Measurements from ENCODE around the gene SIRT2.
"Not testable (repeated sequence)": the region's sequence is repeated elsewhere in the genome, so short reads cannot be mapped to it uniquely, and the experiment has no call there.

The SIRT2 gene

DNA sequence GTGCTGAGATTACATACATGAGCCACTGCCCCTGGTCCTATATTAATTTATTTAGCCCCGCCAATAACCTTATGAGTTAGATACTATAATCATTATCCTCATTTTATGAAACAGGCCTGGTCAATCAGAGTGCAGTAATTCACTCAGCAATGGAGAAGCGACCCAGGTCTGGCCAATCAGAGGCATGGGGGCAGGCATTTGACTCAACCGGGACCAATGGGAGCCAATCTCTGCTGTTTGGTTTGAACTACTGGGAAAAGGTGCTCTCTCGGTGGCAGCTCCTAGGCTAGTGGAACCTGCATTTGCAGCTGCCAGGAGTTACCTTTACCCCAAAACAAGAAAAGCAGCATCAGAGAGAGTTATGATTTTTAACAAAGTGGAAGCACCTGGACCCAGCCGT is 6.6 kb downstream of the SIRT2 start:
- no peak for DNase-seq

- no peak for DNase-seq
Observed at GRCh38 chr19:38891771-38892170, 7.6 kb downstream of the SIRT2 start.

DNA sequence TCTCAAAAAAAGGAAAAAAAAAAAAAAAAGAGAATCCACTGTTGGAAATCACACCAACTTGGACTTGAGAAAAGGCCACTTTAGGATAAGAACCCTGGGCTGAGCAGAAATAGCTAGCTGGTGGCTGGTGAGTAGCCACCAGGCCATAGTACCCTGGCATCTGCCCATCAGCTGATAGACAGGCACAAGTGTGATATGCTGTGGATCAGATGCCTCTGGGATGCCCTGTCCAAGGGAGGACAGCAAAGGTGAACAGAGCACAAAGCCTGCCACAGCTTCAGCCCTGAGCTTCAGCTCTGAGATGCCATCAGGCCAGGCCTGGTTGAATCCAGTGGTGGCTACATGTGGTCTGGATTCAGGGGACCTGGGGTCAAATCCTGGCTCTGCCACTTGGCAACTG is 8.7 kb downstream of the SIRT2 start:
- no peak for DNase-seq

DNA sequence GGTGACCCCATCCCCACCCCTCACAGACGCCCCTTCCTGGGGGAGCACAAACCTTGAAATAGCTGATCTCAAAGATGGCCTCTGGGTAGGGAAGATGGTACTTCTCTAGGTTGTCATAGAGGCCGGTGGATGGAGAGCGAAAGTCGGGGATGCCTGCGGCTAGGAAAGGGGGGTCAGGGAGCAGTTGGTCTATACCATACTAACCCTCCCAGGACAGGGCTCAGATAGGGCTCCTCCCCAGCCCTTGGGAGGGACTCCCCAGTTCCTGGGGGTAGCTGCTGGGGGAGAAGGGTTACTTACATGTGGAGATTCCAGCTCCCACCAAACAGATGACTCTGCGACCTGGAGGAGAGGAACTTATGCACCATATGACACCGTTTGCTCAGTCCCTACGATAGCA is 9.6 kb downstream of the SIRT2 start:
- DNase-seq, result no peak

DNA sequence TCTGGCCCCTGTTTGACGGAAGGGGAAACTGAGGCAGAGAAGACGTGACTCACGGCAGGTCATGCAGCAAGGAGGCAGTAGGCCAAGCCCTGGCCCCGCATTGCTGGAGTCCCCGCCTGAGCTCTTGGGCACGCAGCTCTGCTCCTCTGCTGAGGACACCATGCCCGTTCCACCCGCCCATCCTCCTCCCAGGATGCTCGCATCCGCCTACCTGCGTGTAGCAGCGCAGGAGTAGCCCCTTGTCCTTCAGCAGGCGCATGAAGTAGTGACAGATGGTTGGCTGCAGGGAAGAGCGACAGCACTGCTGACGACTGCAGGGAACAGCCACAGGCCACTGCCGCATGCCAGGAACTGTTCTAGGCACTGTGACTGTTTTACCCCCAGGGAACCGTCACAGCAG is 10.5 kb downstream of the SIRT2 start:
- no peak for DNase-seq

DNA sequence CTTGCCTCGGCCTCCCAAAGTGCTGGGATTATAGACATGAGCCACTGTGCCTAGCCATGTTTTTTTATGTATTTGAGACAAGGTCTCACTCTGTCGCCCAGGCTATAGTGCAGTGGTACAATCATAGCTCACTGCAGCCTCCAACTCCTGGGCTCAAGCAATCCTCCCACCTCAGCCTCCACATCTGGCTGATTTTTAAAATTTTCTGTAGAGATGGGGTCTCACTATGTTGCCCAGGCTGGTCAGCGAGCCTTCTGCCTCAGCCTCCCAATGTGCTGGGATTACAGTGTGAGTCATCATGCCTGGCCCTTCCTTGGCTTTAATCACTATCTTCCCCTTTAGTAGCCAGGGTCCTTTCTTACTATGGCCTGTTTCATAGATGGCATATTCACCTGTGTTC is 14.7 kb downstream of the SIRT2 start:
- DNase-seq, result not testable (repeated sequence)

- no peak for DNase-seq
Observed at GRCh38 chr19:38883286-38883685, 16.1 kb downstream of the SIRT2 start.

GRCh38 chr19:38880882-38881609 is 18.4 kb downstream of the SIRT2 start:
- DNase-seq, result no peak

DNA sequence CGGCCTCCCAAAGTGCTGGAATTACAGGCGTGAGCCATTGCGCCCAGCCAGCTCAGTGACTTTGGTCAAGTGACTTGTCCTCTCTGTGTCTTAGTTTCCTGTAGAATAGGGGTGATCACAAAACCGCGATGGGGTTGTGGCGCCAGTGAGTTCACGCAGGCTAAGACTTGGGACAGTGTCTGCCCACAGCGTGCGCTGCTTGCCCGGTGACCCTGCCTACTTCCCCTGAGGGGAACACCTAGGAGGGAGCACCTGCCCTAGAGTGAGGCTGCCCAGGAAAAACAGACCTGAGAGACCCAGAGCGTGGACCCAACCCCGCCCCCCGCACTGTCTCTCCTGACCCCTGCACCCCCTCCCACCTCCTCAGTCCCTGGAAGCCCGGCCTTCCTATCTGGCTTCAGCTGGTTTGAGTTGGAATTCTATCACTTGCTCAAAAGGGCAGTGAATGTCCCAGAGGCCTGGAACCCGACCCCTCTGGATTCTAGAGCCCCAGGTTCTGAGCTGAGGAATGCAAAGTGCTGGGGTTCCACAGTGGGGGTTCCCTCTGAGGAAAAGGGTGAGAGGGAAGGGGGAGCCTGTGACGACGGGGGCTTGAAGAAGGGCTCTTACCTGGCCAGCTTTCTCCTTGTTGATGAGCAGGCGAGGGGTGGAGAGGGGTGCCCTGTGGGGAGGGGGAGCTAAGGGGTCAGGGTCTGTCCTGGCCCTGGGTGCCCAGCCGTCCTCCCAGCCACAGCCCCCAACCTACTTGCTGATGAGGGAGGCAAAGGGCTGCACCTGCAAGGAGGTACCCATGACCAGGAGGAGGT is 19.1 kb downstream of the SIRT2 start:
- DNase-seq, result no peak

- DNase-seq, result no peak
Observed at GRCh38 chr19:38879400-38879751, 20.0 kb downstream of the SIRT2 start.

DNA sequence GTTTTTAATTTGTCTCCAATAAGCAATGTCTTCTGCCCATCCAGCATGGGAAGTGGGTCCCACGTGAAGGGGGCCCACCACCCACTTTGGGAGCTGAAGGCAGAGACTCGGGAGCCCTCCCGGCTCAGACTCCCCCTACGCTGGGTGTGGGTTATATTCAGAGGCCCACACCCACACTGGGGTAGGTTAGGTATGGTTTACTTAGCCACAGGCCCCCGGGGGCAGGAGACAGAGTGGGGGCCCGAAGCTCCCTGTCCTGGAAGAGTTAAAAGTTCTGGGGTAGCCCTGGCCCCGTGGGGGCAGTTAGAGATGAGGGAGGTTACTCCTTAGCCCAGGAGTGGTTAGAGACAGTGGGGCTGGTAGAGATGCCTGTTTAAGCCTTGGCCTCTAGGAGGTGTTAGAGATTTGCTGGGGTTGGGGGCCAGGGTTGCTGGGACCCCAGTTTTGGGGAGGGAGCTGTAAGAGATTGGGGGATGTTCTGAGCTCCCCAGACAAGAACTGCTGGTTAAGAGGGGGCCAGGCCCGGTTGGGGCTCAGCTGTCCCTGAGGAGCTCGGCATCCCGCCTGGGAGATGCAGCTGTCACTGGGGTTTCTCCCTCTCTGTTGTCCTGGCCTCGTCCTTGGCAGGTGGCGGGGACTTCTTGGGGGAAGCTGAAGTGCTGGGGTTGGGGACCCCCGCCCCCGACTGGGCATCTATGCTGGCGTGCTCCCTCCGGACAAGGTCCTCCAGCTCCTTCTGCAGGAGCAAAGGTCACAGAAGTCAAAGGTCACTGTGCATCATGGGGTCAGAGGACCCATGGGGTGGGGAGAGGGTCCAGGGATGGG is 20.6 kb downstream of the SIRT2 start:
- DNase-seq, result no peak

- peak in 2 of 3 donors; percentile 29 to 48 for DNase-seq
Observed at GRCh38 chr19:38877781-38878574, 21.4 kb downstream of the SIRT2 start, which contains the start of gene RINL. Gene RINL (minus strand): TSS chr19:38878275. CDS start chr19:38876742, 1,533 bp downstream.

GRCh38 chr19:38875656-38876395 is 23.6 kb downstream of the SIRT2 start:
- DNase-seq, result peak in 1 of 3 donors; percentile 15

DNA sequence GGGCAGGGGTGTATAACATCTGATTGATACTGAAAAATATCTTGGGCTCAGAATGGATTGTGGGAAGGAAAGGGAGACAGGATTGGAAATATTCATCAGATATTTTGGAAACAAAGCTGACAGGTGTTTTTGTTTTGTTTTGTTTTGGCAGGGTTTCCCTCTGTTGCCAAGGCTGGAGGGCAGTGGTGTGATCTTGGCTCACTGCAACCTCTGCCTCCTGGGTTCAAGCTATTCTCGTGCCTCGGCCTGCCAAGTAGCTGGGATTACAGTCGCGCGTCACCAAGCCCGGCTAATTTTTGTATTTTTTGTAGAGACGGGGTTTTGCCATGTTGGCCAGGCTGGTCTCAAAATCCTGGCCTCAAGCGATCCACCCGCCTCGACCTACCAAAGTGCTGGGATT is 26.0 kb downstream of the SIRT2 start:
- not testable (repeated sequence) for DNase-seq

GRCh38 chr19:38870612-38871011 is 28.8 kb downstream of the SIRT2 start:
- no peak for DNase-seq

DNA sequence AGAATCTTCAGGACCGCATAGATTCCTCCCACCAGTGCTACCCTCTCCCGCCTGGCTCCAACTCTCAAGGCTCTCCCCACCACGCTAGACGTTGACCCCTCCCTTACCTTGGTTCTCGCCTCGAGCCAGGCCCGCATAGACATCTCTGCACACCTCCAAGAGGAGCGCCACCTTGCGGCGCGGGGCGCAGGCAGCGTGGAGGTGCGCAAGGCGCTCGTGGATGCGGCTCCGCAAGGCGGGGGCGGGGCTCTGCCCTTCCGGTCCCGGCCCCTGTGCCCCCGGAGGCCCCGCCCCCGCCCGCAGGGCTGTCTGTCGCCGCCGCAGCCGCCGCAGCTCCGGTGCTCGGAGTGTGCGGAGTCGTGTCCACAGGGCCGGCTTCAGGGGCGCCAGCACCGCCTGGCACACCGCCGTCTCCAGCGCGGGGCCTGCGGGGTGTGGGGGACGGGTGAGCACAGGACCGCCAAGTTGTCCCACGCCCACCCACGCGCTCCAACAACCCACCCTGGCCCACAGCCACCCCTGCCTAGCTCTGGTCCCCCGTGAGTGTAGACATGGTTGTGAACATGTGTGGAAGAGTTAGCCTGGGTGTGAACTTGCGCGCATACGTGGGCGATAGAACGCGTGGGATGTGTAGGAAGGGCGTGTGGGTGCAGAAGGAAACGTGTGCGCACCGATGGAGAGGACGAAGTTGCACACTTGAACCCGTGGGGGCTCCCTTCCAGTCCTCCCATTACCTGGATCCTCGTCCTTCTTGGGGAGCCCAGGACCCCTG is 29.4 kb downstream of the SIRT2 start:
- DNase-seq, result peak; percentile 69 to 91 (median 76)

DNA sequence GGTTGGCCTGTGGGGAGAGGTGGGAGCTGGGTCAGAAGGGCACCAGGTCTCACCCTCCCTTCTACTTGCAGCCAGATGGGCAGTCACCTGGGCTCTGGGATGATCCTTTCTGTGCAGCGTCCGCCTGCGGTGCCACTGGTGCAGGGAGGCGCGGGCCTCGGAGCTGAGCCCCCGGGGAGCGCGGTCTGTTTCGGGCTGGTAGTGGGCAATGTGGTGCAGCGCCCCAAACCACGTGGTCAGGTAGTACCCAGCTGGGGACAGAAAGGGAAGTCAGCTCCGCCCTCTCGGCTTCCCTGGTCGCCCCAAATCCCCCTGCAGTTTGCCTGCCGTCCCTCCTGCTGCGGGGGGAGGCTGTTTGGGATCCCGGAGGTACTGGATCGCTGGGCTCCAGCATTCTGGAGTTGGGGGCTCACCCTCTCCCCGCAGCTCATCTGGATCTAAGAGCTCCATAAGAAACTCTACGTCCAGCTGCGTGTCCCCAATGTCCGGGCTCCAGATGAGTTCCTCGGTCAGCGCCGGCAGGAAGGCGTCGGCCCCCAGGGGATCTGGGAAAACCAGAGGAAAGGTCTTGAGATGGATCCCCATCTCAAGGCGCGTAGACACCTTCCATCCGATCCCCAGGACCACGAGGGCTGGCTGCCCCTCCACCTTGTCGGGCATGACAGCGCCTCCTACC is 30.1 kb downstream of the SIRT2 start:
- DNase-seq, result peak; percentile 10 to 36 (median 27)

- no peak for DNase-seq
Observed at GRCh38 chr19:38868551-38868950, 30.9 kb downstream of the SIRT2 start.

DNA sequence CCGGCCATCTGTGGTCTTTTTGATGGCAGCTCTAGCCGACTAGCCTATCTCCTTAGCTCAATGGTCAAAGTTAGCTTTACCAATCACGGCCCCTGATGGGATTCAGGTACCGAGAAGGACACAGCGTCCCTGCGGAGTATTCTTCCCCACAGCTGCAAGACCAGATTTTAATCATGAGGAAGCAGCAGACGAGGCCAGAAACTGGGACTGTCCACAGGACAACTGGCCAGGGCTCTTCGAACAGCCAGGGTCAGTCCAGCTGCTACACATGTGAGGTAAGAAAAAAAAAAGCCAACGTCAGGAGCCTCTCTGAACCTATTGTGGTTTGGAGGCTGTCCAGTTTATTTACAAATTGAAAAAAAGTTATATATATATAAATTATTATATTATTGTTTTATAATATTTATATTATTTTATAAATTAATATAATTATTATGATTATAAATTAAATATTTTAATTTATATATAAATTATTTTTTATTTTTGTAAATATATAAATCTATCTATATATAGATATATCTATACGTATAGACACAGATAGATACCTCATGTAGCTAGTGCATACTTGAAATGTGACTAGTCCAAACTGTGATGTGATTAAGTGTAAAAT is 32.1 kb downstream of the SIRT2 start:
- no peak for DNase-seq
